Smooth muscle cell (in vitro differentiated cells): ENCODE data around the gene RIPOR3. TPM values are rescaled to one million over a fixed set of nuclear protein-coding genes. Genes with fewer than 3 reads are reported as not detected.

Source experiments
- DNase-seq: peaks from one replicate; lab custom pipeline; 2025; ENCODE audit not compliant: unreplicated experiment; lab: John Stamatoyannopoulos, UW
- H2AFZ ChIP-seq: fragments of 200-600 bp; sonication (generic); 2 replicates; pipeline ENCODE4 v1.6.0; 2016; ENCODE audit warnings: antibody characterized with exemption, low read depth, mild to moderate bottlenecking
- H3F3A ChIP-seq: fragments of 200-600 bp; sonication (generic); 2 replicates; pipeline ENCODE4 v1.6.0; 2017; ENCODE audit warnings: antibody characterized with exemption, low read depth
- H3K27ac ChIP-seq: fragments of 200-600 bp; sonication (generic); 2 replicates; pipeline ENCODE4 v1.5.1; 2016; ENCODE audit warnings: low read depth, mild to moderate bottlenecking
- H3K27me3 ChIP-seq: fragments of 200-600 bp; sonication (generic); 2 replicates; pipeline ENCODE4 v1.6.1; 2016; ENCODE audit warnings: low read depth, mild to moderate bottlenecking
- H3K36me3 ChIP-seq: fragments of 200-600 bp; sonication (generic); 2 replicates; pipeline ENCODE4 v1.5.1; 2016; ENCODE audit warnings: low read depth
- H3K4me1 ChIP-seq: fragments of 200-600 bp; sonication (generic); 2 replicates; pipeline ENCODE4 v1.5.1; 2016; ENCODE audit warnings: low read depth
- H3K4me2 ChIP-seq: fragments of 200-600 bp; sonication (generic); 2 replicates; pipeline ENCODE4 v1.6.0; 2016; ENCODE audit warnings: mild to moderate bottlenecking
- H3K4me3 ChIP-seq: fragments of 200-600 bp; sonication (generic); 2 replicates; pipeline ENCODE4 v1.5.1; 2016; ENCODE audit warnings: mild to moderate bottlenecking
- H3K79me2 ChIP-seq: fragments of 200-600 bp; sonication (generic); 2 replicates; pipeline ENCODE4 v1.6.0; 2016; ENCODE audit warnings: low read depth, mild to moderate bottlenecking
- H3K9ac ChIP-seq: fragments of 200-600 bp; sonication (generic); 2 replicates; pipeline ENCODE4 v1.6.0; 2016; ENCODE audit warnings: low read depth
- H3K9me3 ChIP-seq: fragments of 200-600 bp; sonication (generic); replicated peaks from 2 replicates; pipeline ENCODE4 v1.5.1; 2016; ENCODE audit warnings: low read depth
- H4K20me1 ChIP-seq: fragments of 200-600 bp; sonication (generic); 2 replicates; pipeline ENCODE4 v1.6.0; 2016; ENCODE audit warnings: low read depth
- WGBS: methylation state at CpG from one replicate; pipeline ENCODE4 v1.1.7; 2016; ENCODE audit warnings: low lambda C conversion rate; 5-methylcytosine and 5-hydroxymethylcytosine counted together
- polyA plus RNA-seq: library from polyadenylated mRNA; unstranded; fragments of >200 nt; fragmentation: Nextera tagmentation; extraction: Ambion mirVana; gene quantifications from 2 replicates; pipeline ENCODE4 v1.2.1, GENCODE V29; 2016
- total RNA-seq: library from RNA; depleted of rRNA; stranded (reverse); fragments of >200 nt; gene quantifications from 2 replicates; pipeline ENCODE4 v1.2.3, GENCODE V29; 2014
- TF ChIP-seq, protein P1 (sequence below): fragments of 200-600 bp; sonication (generic); IDR thresholded peaks from 2 replicates; pipeline ENCODE4 v1.5.1; 2017; ENCODE audit warnings: borderline replicate concordance, mild to moderate bottlenecking, antibody characterized with exemption; ENCODE audit not compliant: insufficient read depth, poor library complexity, severe bottlenecking

The RIPOR3 gene
- total and polyA plus RNA-seq, 2 experiments from 2014 or later = 0.18 to 1.2 TPM

DNA sequence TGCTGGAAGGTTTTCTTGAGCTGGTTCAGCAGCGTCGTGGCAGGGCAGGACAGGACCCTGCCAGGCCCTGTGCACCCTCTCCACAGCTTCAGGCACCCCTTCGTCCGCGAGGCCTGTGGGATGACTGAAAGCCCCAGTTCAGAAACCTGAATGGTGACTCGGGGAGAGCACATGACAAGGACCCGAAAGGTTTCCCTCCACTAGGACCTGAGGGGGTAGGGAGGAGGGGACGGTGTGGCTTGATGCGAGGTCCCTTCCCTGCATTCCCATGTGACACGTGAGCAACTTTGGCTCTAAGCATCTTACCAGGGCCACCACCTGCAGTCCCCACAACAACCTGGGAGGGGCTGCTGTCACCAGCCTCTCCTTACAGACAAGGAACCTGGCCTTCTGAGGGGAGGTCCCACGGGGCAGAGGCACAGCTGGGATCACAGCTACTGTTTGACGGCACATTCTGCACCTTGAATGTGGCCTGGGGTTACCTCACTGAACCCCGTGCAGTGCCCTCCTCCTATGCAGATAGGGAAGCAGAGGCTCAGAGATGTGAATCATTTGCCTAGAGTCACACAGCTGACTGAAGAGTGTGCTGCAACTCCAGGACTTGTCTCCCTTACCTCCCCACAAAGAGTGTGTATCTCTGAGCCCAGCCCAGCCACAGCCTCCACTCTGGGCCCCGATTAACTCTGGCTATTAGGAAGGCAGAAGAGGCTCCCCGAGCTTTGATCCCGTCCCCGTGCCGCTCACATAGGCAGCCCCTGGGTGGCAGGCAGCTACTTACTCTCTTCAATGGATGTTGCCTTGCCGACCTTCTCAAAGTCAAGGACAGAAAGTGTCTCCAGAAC, 96.5 kb downstream of the RIPOR3 start:
- H3K27ac ChIP-seq = no peak overlapping the region
- H4K20me1 ChIP-seq = no peaks in the 10 kb centered on the region
- no peak for DNase-seq
- H3K9ac ChIP-seq = no peak overlapping the region
- no peaks in the 10 kb centered on the region for H3K79me2 ChIP-seq
- no peak overlapping the region for H3K4me3 ChIP-seq
- TF ChIP-seq, protein P1, sequence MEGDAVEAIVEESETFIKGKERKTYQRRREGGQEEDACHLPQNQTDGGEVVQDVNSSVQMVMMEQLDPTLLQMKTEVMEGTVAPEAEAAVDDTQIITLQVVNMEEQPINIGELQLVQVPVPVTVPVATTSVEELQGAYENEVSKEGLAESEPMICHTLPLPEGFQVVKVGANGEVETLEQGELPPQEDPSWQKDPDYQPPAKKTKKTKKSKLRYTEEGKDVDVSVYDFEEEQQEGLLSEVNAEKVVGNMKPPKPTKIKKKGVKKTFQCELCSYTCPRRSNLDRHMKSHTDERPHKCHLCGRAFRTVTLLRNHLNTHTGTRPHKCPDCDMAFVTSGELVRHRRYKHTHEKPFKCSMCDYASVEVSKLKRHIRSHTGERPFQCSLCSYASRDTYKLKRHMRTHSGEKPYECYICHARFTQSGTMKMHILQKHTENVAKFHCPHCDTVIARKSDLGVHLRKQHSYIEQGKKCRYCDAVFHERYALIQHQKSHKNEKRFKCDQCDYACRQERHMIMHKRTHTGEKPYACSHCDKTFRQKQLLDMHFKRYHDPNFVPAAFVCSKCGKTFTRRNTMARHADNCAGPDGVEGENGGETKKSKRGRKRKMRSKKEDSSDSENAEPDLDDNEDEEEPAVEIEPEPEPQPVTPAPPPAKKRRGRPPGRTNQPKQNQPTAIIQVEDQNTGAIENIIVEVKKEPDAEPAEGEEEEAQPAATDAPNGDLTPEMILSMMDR = no peak
- H3K4me1 ChIP-seq = no peaks in the 10 kb centered on the region
- H3K4me2 ChIP-seq = no peak overlapping the region
- no peaks in the 10 kb centered on the region for H3K36me3 ChIP-seq
- H2AFZ ChIP-seq = no peak overlapping the region
- WGBS = 73% methylated on average over 19 of the region's 19 CpGs
- H3K27me3 ChIP-seq = no peaks in the 10 kb centered on the region
- no peaks in the 10 kb centered on the region for H3F3A ChIP-seq
- no peaks in the 10 kb centered on the region for H3K9me3 ChIP-seq

DNA sequence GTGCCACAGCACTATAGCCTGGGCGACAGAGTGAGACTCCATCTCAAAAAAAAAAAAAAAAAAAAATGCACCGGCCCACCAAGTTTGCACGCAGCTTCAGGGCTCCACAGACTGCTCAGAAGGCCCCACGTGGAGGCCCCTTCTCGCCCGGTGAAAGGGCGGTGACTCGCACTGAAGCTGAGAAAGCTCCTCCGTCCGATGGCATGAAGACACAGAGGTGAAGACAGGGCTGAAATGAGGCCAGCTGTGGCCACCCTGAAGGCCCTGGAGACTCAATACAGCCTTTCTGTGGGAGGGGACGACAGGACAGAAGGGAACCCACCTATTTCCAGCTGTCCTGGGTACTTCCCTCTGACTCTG, 97.1 kb downstream of the RIPOR3 start:
- TF ChIP-seq, protein P1 = no peak
- Histone ChIP-seq H3F3A (no peaks in the 10 kb centered on the region), H3K9ac (no peak overlapping the region), H3K4me1 (no peaks in the 10 kb centered on the region), H3K4me3 (no peak overlapping the region), H3K36me3 (no peaks in the 10 kb centered on the region), H3K27me3 (no peaks in the 10 kb centered on the region), H2AFZ (no peak overlapping the region), H3K27ac (no peak overlapping the region), H3K79me2 (no peaks in the 10 kb centered on the region), H4K20me1 (no peaks in the 10 kb centered on the region), H3K4me2 (no peak overlapping the region), H3K9me3 (no peaks in the 10 kb centered on the region)
- 70% methylated on average over 11 of the region's 11 CpGs for WGBS
- DNase-seq = no peak

DNA sequence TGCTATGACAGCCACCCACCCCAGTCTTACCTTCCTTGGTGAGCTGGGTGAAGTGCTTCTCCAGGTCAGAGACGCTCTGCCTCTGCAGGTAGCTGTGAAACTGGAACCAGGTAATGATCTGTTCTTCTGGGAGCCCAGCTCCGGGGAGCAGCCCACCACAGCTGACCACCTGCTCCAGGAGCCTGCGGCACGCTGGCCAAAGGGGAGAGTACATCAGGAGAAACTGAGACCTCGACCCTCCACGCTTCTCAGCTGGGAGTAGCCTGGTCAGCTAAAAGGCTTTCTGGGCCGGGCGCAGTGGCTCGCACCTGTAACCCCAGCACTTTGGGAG, 98.4 kb downstream of the RIPOR3 start:
- Histone ChIP-seq H3K9me3 (no peaks in the 10 kb centered on the region), H3K9ac (no peak overlapping the region), H3K36me3 (no peaks in the 10 kb centered on the region), H3K27me3 (no peaks in the 10 kb centered on the region), H4K20me1 (peaks cover under 1% of the 10 kb centered on the region), H3K4me3 (no peak overlapping the region), H2AFZ (no peak overlapping the region), H3K27ac (no peak overlapping the region), H3K4me2 (no peak overlapping the region), H3K79me2 (no peaks in the 10 kb centered on the region), H3F3A (no peaks in the 10 kb centered on the region), H3K4me1 (no peaks in the 10 kb centered on the region)
- 95% methylated on average over 9 of the region's 9 CpGs for WGBS
- no peak for DNase-seq
- TF ChIP-seq, protein P1 = no peak
